Measurements from ENCODE around the gene AHR.

DNA sequence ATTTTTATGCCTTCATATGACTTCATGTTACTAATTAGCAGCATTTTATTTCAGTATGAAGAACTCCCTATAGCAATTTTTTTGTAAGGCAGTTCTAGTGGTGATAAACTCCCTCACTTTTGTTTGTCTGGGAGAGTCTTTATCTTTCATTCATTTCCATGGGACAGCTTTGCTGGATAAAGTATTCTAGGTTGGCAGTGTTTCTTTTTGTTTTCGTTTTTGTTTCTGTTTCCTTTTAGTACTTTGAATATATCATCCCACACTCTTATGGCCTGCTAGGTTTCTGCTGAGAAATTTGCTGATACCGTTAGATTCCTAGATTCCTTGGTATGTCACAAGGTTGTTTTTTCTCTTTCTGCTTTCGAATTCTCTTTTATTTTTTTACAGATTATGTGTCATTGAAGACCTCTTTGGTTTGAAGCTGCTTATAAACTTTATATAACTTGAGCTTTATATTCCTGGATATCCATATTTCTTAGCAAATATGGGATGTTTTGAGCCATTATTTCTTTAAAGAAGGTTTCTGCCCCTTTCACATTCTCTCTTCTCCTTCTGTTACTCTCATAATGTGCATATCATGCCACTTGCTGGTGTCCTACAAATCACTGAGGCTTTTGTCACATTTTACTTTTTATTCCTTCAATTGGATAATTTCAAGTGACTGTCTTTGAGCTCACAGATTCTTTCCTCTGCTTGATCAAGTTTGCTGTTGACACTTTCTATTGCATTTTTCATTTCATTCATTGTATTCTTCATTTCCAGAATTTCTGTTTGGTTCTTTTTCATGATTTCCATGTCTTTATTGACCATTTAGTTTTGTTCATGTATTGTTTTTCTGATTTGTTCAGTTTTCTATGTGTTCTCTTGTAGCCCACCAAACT lies 28.9 kb upstream of the AHR start:
- TF ChIP-seq, protein P1, sequence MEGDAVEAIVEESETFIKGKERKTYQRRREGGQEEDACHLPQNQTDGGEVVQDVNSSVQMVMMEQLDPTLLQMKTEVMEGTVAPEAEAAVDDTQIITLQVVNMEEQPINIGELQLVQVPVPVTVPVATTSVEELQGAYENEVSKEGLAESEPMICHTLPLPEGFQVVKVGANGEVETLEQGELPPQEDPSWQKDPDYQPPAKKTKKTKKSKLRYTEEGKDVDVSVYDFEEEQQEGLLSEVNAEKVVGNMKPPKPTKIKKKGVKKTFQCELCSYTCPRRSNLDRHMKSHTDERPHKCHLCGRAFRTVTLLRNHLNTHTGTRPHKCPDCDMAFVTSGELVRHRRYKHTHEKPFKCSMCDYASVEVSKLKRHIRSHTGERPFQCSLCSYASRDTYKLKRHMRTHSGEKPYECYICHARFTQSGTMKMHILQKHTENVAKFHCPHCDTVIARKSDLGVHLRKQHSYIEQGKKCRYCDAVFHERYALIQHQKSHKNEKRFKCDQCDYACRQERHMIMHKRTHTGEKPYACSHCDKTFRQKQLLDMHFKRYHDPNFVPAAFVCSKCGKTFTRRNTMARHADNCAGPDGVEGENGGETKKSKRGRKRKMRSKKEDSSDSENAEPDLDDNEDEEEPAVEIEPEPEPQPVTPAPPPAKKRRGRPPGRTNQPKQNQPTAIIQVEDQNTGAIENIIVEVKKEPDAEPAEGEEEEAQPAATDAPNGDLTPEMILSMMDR (conservative IDR thresholded peaks at IDR 0.05; ENCODE audit: low read depth, low read length): no peak
- TF ChIP-seq EZH2 (IDR thresholded peaks at IDR 0.05; ENCODE audit: low read length, unreplicated experiment): no peak

All from PC-3 (cell line).